Effector memory CD4-positive, alpha-beta T cell (primary cell): ENCODE measurements around the gene RNF44.

Source experiments
- DNase-seq, 3 donors: peaks; one replicate each; pipeline ENCODE4 v3.0.0-alpha.2; 2020
- H3K27ac ChIP-seq: 2 replicates; pipeline ENCODE4 v1.7.0; 2013; ENCODE audit warnings: mild to moderate bottlenecking, low read length, moderate library complexity; ENCODE audit not compliant: insufficient read depth, poor library complexity, severe bottlenecking
- H3K27me3 ChIP-seq: replicated peaks from 2 replicates; pipeline ENCODE4 v1.7.0; 2013; ENCODE audit warnings: mild to moderate bottlenecking, low read length; ENCODE audit not compliant: insufficient read depth, control insufficient read depth, poor library complexity, severe bottlenecking
- H3K36me3 ChIP-seq: 2 replicates; pipeline ENCODE4 v1.7.0; 2013; ENCODE audit warnings: mild to moderate bottlenecking, low read length, moderate library complexity; ENCODE audit not compliant: control insufficient read depth, insufficient read depth
- H3K4me1 ChIP-seq: 2 replicates; pipeline ENCODE4 v1.7.0; 2013; ENCODE audit warnings: low read length, mild to moderate bottlenecking; ENCODE audit not compliant: control insufficient read depth, insufficient read depth, poor library complexity, severe bottlenecking
- H3K4me3 ChIP-seq: 2 replicates; pipeline ENCODE4 v1.7.0; 2013; ENCODE audit warnings: low read length, low read depth, mild to moderate bottlenecking; ENCODE audit not compliant: insufficient read depth, poor library complexity, severe bottlenecking
- H3K9me3 ChIP-seq: 2 replicates; pipeline ENCODE4 v1.7.0; 2013; ENCODE audit warnings: mild to moderate bottlenecking, low read length, moderate library complexity; ENCODE audit not compliant: control insufficient read depth

The RNF44 gene

DNA sequence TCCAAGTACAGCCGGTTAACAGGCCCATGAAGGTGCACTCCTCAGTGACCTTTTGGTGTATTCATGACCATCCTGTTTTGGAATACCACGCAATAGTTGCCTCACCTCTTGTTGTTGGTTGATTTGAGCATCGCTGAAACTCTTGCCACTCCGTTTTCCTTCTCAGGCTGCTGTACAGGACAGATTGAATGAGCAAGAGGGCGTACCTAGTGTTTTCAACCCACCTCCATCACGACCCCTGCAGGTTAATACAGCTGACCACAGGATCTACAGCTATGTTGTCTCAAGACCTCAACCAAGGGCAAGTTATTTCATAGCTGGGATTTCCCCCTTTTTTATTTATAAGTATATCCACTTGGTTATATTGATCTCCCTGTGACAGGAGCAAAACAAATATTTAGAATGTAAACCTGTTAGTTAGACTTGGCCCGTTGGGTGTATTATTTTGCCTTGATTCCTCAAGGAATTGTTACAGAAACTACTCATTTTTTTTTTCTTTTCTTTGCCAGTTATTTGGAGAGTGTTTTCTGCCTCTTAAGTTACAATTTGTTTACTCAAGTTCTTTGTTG is 50.9 kb downstream of the RNF44 start:
- no peaks in the 10 kb centered on the region for H3K27me3 ChIP-seq
- no peak overlapping the region for H3K27ac ChIP-seq
- peaks cover 12% of the 10 kb centered on the region for H3K36me3 ChIP-seq
- no peak overlapping the region for H3K4me3 ChIP-seq
- DNase-seq = no peak
- H3K4me1 ChIP-seq = peaks cover 12% of the 10 kb centered on the region
- no peaks in the 10 kb centered on the region for H3K9me3 ChIP-seq

DNA sequence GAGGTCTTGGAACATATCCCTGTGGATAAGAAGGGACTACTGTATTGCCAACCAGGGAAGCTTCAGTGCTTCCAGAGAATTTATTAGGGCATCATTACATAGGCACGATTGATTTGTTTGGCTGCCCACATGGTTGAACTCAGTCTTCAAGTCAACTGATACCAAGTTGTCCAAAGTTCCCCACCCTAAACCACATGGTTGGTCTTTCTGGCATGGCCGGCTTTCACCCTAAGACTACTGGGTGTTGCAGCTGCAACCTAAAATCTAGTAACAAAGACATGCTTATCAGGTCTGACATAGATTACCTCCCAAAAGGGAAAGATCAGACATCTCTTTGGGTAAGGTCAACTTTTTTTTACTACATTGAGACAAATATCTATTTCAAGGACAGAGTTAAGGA is 52.0 kb downstream of the RNF44 start:
- Histone ChIP-seq H3K27ac (no peak overlapping the region), H3K36me3 (peaks cover 5% of the 10 kb centered on the region)
- DNase-seq = no peak

DNA sequence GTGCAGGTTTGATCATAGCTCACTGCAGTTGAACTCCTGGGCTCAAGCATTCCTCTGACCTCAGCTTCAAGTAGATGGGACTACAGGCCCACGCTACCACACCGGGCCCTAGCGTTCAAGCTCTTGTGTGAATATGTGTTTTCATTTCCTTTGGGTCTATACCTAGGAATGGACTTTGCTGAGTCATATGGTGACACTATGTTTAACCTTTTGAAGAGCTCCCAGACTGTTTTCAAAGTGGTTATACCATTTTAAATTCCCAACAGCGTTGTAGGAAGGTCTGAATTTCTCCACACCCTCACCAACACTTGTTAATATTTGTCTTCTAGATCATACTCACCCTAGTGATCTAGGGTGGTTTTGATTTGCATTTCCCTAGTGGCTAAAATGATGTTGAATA is 55.5 kb downstream of the RNF44 start:
- peaks cover 4% of the 10 kb centered on the region for H3K36me3 ChIP-seq
- H3K9me3 ChIP-seq = no peaks in the 10 kb centered on the region
- H3K27ac ChIP-seq = no peak overlapping the region
- no peak for DNase-seq
- no peaks in the 10 kb centered on the region for H3K4me1 ChIP-seq
- H3K4me3 ChIP-seq = no peak overlapping the region
- H3K27me3 ChIP-seq = no peaks in the 10 kb centered on the region

More for the DNA sequence above, 52.0 kb downstream of the RNF44 start:
- Histone ChIP-seq H3K4me3 (no peak overlapping the region), H3K27me3 (no peaks in the 10 kb centered on the region), H3K9me3 (no peaks in the 10 kb centered on the region), H3K4me1 (peaks cover 12% of the 10 kb centered on the region)
